PC-9 (cell line): ENCODE results near the gene FYN. TPM values are rescaled to one million over a fixed set of nuclear protein-coding genes. Genes with fewer than 3 reads are reported as not detected.

Experiments used
- BruUV-seq: library from RNA; stranded (reverse); fragments of 400-500 nt; replicated peaks from 2 replicates; lab custom pipeline; 2021; lab: Mats Ljungman, UMichigan
- CTCF ChIA-PET: fragments of 300-600 bp; sonication (Branson Sonifier 250); formaldehyde crosslinking; loops from one replicate; lab custom pipeline; 2022; ENCODE audit warnings: antibody characterized with exemption; lab: Charles Lee
- POLR2A ChIA-PET: fragments of 300-600 bp; sonication (Branson Sonifier 250); formaldehyde crosslinking; loops from one replicate; lab custom pipeline; 2022; ENCODE audit warnings: antibody characterized with exemption; ENCODE audit not compliant: unreplicated experiment; lab: Charles Lee
- DNase-seq, 2 experiments: peaks; one replicate each; pipeline versions ENCODE4 v3.0.0 to v3.0.0-alpha.2; 2015 to 2022; ENCODE audit warnings: mixed read lengths in 1 of 2
- H2AFZ ChIP-seq: fragments of 200-600 bp; sonication (generic); 2 replicates; pipeline ENCODE4 v1.8.1; 2017; ENCODE audit warnings: antibody characterized with exemption
- H3F3A ChIP-seq: fragments of 200-600 bp; sonication (generic); 2 replicates; pipeline ENCODE4 v1.8.1; 2017; ENCODE audit warnings: antibody characterized with exemption, mild to moderate bottlenecking, low read depth; ENCODE audit not compliant: insufficient read depth
- H3K27ac ChIP-seq: fragments of 200-600 bp; sonication (generic); 2 replicates; pipeline ENCODE4 v1.6.1; 2016; ENCODE audit warnings: mixed run types
- H3K27me3 ChIP-seq: fragments of 200-600 bp; sonication (generic); 2 replicates; pipeline ENCODE4 v1.6.1; 2016; ENCODE audit warnings: low read depth, mixed run types; ENCODE audit not compliant: insufficient read depth
- H3K36me3 ChIP-seq: fragments of 200-600 bp; sonication (generic); 2 replicates; pipeline ENCODE4 v1.6.1; 2016; ENCODE audit warnings: low read depth, mixed run types
- H3K4me1 ChIP-seq: fragments of 200-600 bp; sonication (generic); replicated peaks from 2 replicates; pipeline ENCODE4 v1.6.1; 2016; ENCODE audit warnings: mixed run types; ENCODE audit not compliant: insufficient read depth
- H3K4me2 ChIP-seq: fragments of 200-600 bp; sonication (generic); 2 replicates; pipeline ENCODE4 v1.6.1; 2017; ENCODE audit warnings: mixed run types
- H3K4me3 ChIP-seq: fragments of 200-600 bp; sonication (generic); 2 replicates; pipeline ENCODE4 v1.6.1; 2016; ENCODE audit warnings: mixed run types
- H3K79me2 ChIP-seq: fragments of 200-600 bp; sonication (generic); 2 replicates; pipeline ENCODE4 v1.6.1; 2017; ENCODE audit warnings: low read depth, mixed run types
- H3K9me2 ChIP-seq: fragments of 200-600 bp; sonication (generic); 2 replicates; pipeline ENCODE4 v1.8.1; 2017; ENCODE audit warnings: mild to moderate bottlenecking; ENCODE audit not compliant: insufficient read depth
- H3K9me3 ChIP-seq: fragments of 200-600 bp; sonication (generic); 2 replicates; pipeline ENCODE4 v1.8.1; 2016; ENCODE audit warnings: low read depth; ENCODE audit not compliant: insufficient read depth
- H4K20me1 ChIP-seq: fragments of 200-600 bp; sonication (generic); 2 replicates; pipeline ENCODE4 v1.8.1; 2017; ENCODE audit not compliant: insufficient read depth
- CTCF ChIP-seq: fragments of 200-600 bp; sonication (generic); conservative IDR thresholded peaks from 2 replicates; pipeline ENCODE4 v1.6.1; 2017; ENCODE audit warnings: mixed run types, antibody characterized with exemption, mild to moderate bottlenecking, moderate library complexity
- EZH2 ChIP-seq: fragments of 200-600 bp; sonication (generic); IDR thresholded peaks from 2 replicates; pipeline ENCODE4 v1.8.0; 2017; ENCODE audit warnings: antibody characterized with exemption, low read depth
- intact Hi-C: fragments of 100-400 bp; cut with micrococcal nuclease; formaldehyde crosslinking; loops from one replicate; pipeline ENCODE4 v1.10.0; 2022; ENCODE audit not compliant: unreplicated experiment
- total RNA-seq: library from RNA; stranded (reverse); gene quantifications from 2 replicates; pipeline ENCODE4 v1.2.3, GENCODE V29; 2021

Gene FYN
- total RNA-seq, 1 experiment from 2014 or later = 53.3 TPM

- Histone ChIP-seq H3K36me3 (no peaks in the 10 kb centered on the region), H4K20me1 (no peaks in the 10 kb centered on the region), H3K4me2 (no peak overlapping the region), H3K27ac (no peak overlapping the region), H3K27me3 (no peaks in the 10 kb centered on the region), H3K79me2 (no peaks in the 10 kb centered on the region), H3K4me3 (no peak overlapping the region), H2AFZ (no peak overlapping the region), H3K4me1 (0 out of 2 replicates have a peak, but pooled peaks cover 4% of the 10 kb centered on the region), H3K9me2 (no peaks in the 10 kb centered on the region), H3K9me3 (no peaks in the 10 kb centered on the region), H3F3A (no peaks in the 10 kb centered on the region)
- intact Hi-C loops = no loop called here
- POLR2A ChIA-PET = interaction anchor here (0.6 kb wide), 1 partner anchor 24 kb away, joined by 5 read pairs; no protein-coding TSS in a partner anchor
- no peak for DNase-seq
- TF ChIP-seq EZH2 (no peak), CTCF (no peak)
- CTCF ChIA-PET = no interaction called here
- BruUV-seq = no TSS peak
Observed at GRCh38 chr6:111631018-111631417, 242.2 kb downstream of the FYN start.

DNA sequence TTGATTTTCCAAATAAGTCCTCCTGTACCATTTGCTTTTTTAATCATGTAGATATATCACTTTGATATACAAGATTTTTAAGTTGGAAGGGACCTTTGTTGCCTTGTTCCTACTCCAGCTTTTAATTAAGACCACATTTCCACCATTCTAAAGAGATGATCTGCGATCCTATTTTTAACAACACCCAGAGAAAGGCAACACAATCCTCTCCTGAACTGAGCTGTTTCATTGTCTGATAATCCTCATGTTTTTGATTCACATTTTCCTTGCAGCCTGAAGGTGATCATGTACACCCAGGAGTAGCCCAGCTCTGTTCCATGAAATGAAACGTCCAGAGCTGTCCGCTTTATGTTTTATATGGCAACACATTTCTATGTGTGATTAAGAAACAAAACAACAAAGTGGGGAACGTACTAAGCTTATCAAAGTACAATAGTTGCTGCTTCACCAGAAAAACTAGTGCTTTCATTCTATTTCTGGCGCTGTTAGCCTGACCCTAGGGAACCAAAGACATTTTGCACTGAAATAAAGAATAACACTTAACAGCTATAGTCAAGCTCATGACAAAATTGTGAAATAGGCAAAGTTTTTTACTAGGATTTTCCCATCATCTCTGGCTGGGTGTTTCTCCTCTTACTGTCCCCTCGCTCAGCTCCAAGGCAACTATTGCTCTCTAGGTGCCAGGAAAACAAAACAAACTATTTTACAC is 245.0 kb downstream of the FYN start:
- POLR2A ChIA-PET = no interaction called here
- no peaks in the 10 kb centered on the region for H3K9me3 ChIP-seq
- no peak overlapping the region for H3K4me3 ChIP-seq
- BruUV-seq = no TSS peak
- CTCF ChIA-PET = no interaction called here
- H3K27ac ChIP-seq = no peak overlapping the region
- no peaks in the 10 kb centered on the region for H3K36me3 ChIP-seq
- H3F3A ChIP-seq = no peaks in the 10 kb centered on the region
- no peak for DNase-seq
- no peak overlapping the region for H2AFZ ChIP-seq
- no peaks in the 10 kb centered on the region for H3K79me2 ChIP-seq
- intact Hi-C loops = no loop called here
- TF ChIP-seq EZH2 (no peak), CTCF (no peak)
- H3K4me2 ChIP-seq = no peak overlapping the region
- H3K27me3 ChIP-seq = no peaks in the 10 kb centered on the region
- no peaks in the 10 kb centered on the region for H3K9me2 ChIP-seq
- 0 out of 2 replicates have a peak, but pooled peaks cover 4% of the 10 kb centered on the region for H3K4me1 ChIP-seq
- no peaks in the 10 kb centered on the region for H4K20me1 ChIP-seq

DNA sequence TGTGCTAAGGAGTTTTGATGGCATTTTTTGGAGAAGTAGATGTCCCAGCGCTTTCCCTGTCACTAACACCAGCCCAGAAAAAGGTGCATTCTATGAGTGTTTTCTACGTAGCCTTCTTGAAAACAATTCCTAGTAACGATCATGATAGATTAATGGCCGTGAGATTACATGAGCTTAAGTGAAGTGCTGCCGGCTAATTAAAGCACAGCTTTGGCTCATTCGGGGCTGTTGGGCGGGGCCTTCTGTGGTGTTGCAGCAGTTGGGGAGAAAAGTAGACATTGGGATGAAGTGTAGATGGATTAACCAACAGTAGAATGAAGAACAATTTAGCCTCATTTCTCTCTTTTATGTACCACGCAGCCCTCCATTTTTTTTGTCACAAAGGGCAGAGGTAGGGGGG is 246.8 kb downstream of the FYN start:
- Histone ChIP-seq H4K20me1 (no peaks in the 10 kb centered on the region), H3K79me2 (no peaks in the 10 kb centered on the region), H3K4me2 (no peak overlapping the region), H2AFZ (no peak overlapping the region), H3K27ac (no peak overlapping the region), H3K4me3 (no peak overlapping the region), H3K27me3 (no peaks in the 10 kb centered on the region), H3K9me2 (no peaks in the 10 kb centered on the region), H3F3A (no peaks in the 10 kb centered on the region), H3K9me3 (no peaks in the 10 kb centered on the region), H3K4me1 (no peaks in the 10 kb centered on the region), H3K36me3 (no peaks in the 10 kb centered on the region)
- CTCF ChIA-PET = no interaction called here
- TF ChIP-seq EZH2 (no peak), CTCF (no peak)
- POLR2A ChIA-PET = no interaction called here
- DNase-seq = no peak
- no TSS peak for BruUV-seq
- intact Hi-C loops = no loop called here
